NB4 (cell line): ENCODE data around the gene SDR42E1.

ENCODE experiments used
- CTCF ChIP-seq: IDR thresholded peaks from one replicate; pipeline ENCODE4 v1.5.1; 2012; ENCODE audit warnings: low read depth, low read length
- MAX ChIP-seq: IDR thresholded peaks from 2 replicates; pipeline ENCODE4 v1.6.1; 2011; ENCODE audit warnings: low read depth, low read length
- MYC ChIP-seq: IDR thresholded peaks from 2 replicates; pipeline ENCODE4 v1.6.1; 2011; ENCODE audit warnings: low read depth, low read length
- POLR2A ChIP-seq: IDR thresholded peaks from 2 replicates; pipeline ENCODE4 v1.6.1; 2011; ENCODE audit warnings: mild to moderate bottlenecking; ENCODE audit not compliant: insufficient read length; ENCODE audit errors: extremely low read depth

- TF ChIP-seq CTCF: no peak
- TF ChIP-seq POLR2A: no peak
- TF ChIP-seq MAX: no peak
- no peak for TF ChIP-seq MYC
Measured at GRCh38 chr16:82008957-82009592, 2.2 kb downstream of the SDR42E1 start.
